ENCODE data around the gene L3MBTL4. TPM values are rescaled to one million over a fixed set of nuclear protein-coding genes. Genes with fewer than 3 reads are reported as not detected.
"Not testable (repeated sequence)": the region's sequence is repeated elsewhere in the genome, so short reads cannot be mapped to it uniquely, and the experiment has no call there.

The L3MBTL4 gene
- polyA plus RNA-seq, 1 donor: 1.4 TPM

GRCh38 chr18:6406910-6407470 is 7.7 kb downstream of the L3MBTL4 start:
- DNase-seq (ENCODE audit: low read depth): no peak

- DNase-seq (ENCODE audit: low read depth): no peak
These were observed 8.4 kb downstream of the L3MBTL4 start for GRCh38 chr18:6406075-6406909.

- DNase-seq (ENCODE audit: low read depth): no peak
These were observed 9.3 kb downstream of the L3MBTL4 start for GRCh38 chr18:6405237-6406074.

- no peak for DNase-seq (ENCODE audit: low read depth)
These were observed 9.9 kb downstream of the L3MBTL4 start for GRCh38 chr18:6404834-6405233.

- DNase-seq (ENCODE audit: low read depth): no peak
These were observed 13.0 kb downstream of the L3MBTL4 start for GRCh38 chr18:6401687-6402086.

- no peak for DNase-seq (ENCODE audit: low read depth)
These were observed 14.9 kb downstream of the L3MBTL4 start for GRCh38 chr18:6399776-6400175.

- no peak for DNase-seq (ENCODE audit: low read depth)
These were observed 16.7 kb downstream of the L3MBTL4 start for GRCh38 chr18:6397931-6398566.

GRCh38 chr18:6396847-6397246 is 17.9 kb downstream of the L3MBTL4 start:
- no peak for DNase-seq (ENCODE audit: low read depth)

GRCh38 chr18:6396276-6396675 is 18.4 kb downstream of the L3MBTL4 start:
- no peak for DNase-seq (ENCODE audit: low read depth)

GRCh38 chr18:6389005-6389404 is 25.7 kb downstream of the L3MBTL4 start:
- no peak for DNase-seq (ENCODE audit: low read depth)

GRCh38 chr18:6382963-6383362 is 31.7 kb downstream of the L3MBTL4 start:
- no peak for DNase-seq (ENCODE audit: low read depth)

GRCh38 chr18:6377473-6377872 is 37.2 kb downstream of the L3MBTL4 start:
- not testable (repeated sequence) for DNase-seq (ENCODE audit: low read depth)

GRCh38 chr18:6376433-6377229 is 38.1 kb downstream of the L3MBTL4 start:
- DNase-seq (ENCODE audit: low read depth): no peak

GRCh38 chr18:6374935-6375529 is 39.7 kb downstream of the L3MBTL4 start:
- DNase-seq (ENCODE audit: low read depth): no peak

- DNase-seq (ENCODE audit: low read depth): no peak
These were observed 40.4 kb downstream of the L3MBTL4 start for GRCh38 chr18:6374340-6374739.

- no peak for DNase-seq (ENCODE audit: low read depth)
These were observed 41.5 kb downstream of the L3MBTL4 start for GRCh38 chr18:6373187-6373586.

- no peak for DNase-seq (ENCODE audit: low read depth)
These were observed 43.6 kb downstream of the L3MBTL4 start for GRCh38 chr18:6370886-6371635.

- no peak for DNase-seq (ENCODE audit: low read depth)
These were observed 44.3 kb downstream of the L3MBTL4 start for GRCh38 chr18:6370410-6370809.

- DNase-seq (ENCODE audit: low read depth): no peak
These were observed 46.7 kb downstream of the L3MBTL4 start for GRCh38 chr18:6368017-6368416.

GRCh38 chr18:6367208-6367607 is 47.5 kb downstream of the L3MBTL4 start:
- DNase-seq (ENCODE audit: low read depth): no peak

All from forelimb muscle (tissue), 1 donor.